GM10266 (cell line): ENCODE data around the gene PTCHD1.

Experiments used
- DNase-seq: peaks from one replicate; pipeline ENCODE4 v3.0.0; 2012; ENCODE audit errors: extremely low spot score
- CTCF ChIP-seq: IDR thresholded peaks from 2 replicates; pipeline ENCODE4 v1.5.1; 2012; ENCODE audit warnings: mild to moderate bottlenecking, low read depth; ENCODE audit not compliant: control insufficient read depth, insufficient read depth; ENCODE audit errors: missing control alignments

Gene PTCHD1

GRCh38 chrX:23373129-23373804 lies 38.6 kb downstream of the PTCHD1 start:
- DNase-seq = no peak
- TF ChIP-seq CTCF = no peak

GRCh38 chrX:23374291-23374690 lies 39.6 kb downstream of the PTCHD1 start:
- no peak for DNase-seq
- no peak for TF ChIP-seq CTCF

GRCh38 chrX:23376581-23376980 lies 41.9 kb downstream of the PTCHD1 start:
- no peak for DNase-seq
- no peak for TF ChIP-seq CTCF

- no peak for DNase-seq
Measured at GRCh38 chrX:23380581-23380980, 45.9 kb downstream of the PTCHD1 start.

GRCh38 chrX:23381099-23382087 lies 46.7 kb downstream of the PTCHD1 start:
- TF ChIP-seq CTCF = no peak
- DNase-seq = no peak

More at GRCh38 chrX:23380581-23380980, 45.9 kb downstream of the PTCHD1 start:
- TF ChIP-seq CTCF = no peak

GRCh38 chrX:23382572-23382971 lies 47.9 kb downstream of the PTCHD1 start:
- no peak for TF ChIP-seq CTCF
- no peak for DNase-seq
